ENCODE data around the gene TLR5.
"Not testable (repeated sequence)": the region's sequence is repeated elsewhere in the genome, so short reads cannot be mapped to it uniquely, and the experiment has no call there.

TLR5 gene, protein sequence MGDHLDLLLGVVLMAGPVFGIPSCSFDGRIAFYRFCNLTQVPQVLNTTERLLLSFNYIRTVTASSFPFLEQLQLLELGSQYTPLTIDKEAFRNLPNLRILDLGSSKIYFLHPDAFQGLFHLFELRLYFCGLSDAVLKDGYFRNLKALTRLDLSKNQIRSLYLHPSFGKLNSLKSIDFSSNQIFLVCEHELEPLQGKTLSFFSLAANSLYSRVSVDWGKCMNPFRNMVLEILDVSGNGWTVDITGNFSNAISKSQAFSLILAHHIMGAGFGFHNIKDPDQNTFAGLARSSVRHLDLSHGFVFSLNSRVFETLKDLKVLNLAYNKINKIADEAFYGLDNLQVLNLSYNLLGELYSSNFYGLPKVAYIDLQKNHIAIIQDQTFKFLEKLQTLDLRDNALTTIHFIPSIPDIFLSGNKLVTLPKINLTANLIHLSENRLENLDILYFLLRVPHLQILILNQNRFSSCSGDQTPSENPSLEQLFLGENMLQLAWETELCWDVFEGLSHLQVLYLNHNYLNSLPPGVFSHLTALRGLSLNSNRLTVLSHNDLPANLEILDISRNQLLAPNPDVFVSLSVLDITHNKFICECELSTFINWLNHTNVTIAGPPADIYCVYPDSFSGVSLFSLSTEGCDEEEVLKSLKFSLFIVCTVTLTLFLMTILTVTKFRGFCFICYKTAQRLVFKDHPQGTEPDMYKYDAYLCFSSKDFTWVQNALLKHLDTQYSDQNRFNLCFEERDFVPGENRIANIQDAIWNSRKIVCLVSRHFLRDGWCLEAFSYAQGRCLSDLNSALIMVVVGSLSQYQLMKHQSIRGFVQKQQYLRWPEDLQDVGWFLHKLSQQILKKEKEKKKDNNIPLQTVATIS

DNA sequence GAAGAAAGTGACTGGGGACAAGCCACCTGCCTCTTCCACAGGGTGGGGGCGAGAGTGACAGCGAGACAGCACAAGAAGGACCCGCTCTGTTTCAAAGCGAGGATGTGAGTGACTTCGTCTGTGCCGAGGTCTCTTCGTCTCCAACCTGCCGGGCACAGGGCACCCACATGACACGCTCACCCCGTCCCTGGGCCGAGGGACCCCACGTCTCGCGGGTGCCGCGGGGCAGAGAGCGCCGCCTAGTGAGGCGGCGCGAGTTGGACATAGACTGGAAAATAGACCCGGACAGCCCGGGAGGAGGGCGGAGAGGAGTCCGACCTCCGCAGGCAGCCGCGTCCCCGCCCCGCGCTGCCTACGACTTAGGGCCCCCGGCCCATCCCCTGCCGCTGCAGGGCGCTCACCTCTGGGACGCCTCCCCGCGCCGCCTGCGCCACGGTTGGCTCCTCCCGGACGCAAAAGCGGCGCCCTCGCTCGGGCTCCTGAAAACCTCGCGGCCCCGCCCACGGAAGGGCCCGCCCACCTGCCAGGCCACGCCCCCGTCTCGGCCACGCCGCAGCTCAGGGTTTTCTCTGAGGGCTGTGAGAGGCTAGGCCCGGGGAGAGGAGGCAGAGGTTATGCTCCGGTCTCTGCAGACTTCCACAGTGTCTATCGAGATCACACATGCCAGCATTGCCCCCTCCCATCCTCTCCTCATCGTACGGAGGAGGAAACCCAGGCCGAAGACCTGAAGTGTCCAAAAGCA is at the start of gene TLR5:
TSS of gene TLR5 (minus strand) at position 454 of the 742 bp plus-strand sequence. CDS start 30,217 bp downstream, outside the sequence.
- DNase-seq (ENCODE audit: low read depth), result peak; percentile 58

DNA sequence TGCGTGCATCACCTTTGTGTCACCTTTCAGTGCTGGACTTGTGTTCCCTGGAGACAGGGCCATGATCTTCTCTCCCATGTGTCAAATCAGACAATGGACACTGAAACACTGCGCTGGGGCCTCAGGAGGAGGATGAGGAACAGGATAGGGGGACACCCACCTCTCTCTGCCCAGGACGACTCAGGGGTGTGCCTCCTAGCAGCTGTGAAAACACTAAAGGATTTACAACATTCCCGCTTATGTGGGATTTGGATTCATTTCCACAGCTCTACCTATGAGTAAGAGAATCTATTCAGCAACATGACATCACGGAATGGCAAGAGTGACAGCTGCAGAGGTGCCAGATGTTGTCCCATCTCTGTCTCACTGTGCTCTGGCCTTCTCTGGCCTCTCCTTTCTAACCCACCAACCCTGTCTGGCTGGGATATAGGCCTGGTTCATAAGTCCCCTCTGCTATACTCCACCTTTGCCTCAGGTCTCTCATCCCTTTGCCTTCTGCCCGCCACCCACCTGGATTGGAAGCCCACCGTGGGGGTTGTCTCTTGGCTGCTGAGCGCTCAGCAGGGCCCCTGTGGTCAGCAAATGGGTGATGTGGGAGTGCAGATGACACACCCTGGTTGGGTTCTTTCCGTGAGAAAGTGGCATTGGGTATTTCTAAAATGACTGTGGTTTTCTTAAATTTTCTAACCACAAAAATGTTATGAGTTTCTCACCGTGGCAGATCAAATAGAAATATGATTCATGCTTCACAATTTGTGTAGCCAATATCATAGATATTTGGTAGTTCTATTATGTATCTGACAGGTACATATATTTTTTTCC is 47.1 kb upstream of the TLR5 start:
- peak; percentile 25 for DNase-seq (ENCODE audit: low read depth)

DNA sequence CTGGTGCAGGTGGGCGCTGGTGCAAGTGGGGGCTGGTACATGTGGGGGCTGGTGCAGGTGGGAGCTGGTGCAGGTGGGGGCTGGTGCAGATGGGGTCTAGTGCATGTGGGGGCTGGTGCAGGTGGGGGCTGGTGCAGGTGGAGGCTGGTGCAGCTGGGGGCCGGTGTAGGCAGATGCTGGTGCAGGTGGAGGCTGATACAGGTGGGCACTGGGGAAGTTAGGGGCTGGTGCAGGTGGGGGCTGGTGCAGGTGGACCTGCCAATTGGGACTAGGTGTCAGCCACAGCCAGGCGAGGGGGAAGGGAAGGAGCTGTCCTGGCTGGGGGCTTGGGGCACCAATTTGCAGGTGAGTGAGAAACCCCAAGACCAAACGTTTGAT is 46.5 kb upstream of the TLR5 start:
- DNase-seq (ENCODE audit: low read depth), result no peak

DNA sequence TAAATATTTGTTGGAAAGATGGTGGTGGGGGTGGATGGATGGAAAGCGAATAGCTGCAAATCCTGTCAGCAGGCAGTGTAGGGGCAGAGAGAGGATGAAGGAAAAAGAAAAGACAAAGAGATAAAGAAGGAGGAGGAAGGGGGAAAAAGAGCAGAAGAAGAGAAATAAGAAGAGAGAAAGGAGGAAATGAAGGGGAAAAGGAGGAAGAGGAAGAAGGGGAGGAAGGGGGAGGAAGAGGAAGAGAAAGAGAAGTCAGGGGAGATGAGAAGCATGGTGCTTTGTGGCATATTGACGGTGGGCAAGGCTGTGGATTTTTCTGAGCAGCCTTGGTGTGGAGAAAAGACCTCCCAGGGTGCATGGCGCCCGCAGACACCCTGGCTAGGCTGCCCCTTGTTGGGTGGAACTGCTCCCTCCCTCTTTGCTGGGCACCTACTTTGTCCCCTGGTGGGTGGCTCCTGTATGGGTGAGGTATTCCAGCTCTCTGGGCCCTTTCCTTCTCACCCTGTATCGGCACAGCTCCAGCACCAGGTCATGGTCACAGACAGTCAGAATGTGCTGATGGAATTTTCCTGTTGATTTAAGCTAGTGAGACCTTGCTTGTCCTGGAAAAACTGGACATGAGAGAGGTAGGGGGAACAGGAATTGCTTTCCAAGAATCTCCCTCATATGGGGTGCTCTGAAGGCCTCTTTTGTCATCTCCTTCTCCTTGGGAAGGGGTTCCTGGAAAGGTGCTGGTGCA is 45.7 kb upstream of the TLR5 start:
- DNase-seq (ENCODE audit: low read depth), result no peak

DNA sequence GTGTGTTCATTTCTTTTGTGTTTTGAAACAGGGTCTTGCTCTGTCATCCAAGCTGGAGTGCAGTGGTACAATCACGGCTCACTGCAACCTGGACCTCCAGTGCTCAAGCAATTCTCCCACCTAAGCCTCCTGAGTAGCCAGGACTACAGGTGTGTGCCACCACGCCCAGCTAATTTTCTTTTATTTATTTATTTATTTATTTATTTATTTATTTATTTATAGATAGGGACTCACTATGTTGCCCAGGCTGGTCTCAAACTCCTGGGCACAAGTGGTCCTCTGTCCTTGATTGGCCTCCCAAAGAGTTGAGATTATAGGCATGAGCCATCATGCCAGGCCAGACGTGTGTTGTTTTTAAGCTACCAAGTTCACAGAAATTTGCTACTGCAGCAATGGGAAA is 43.8 kb upstream of the TLR5 start:
- no peak for DNase-seq (ENCODE audit: low read depth)

DNA sequence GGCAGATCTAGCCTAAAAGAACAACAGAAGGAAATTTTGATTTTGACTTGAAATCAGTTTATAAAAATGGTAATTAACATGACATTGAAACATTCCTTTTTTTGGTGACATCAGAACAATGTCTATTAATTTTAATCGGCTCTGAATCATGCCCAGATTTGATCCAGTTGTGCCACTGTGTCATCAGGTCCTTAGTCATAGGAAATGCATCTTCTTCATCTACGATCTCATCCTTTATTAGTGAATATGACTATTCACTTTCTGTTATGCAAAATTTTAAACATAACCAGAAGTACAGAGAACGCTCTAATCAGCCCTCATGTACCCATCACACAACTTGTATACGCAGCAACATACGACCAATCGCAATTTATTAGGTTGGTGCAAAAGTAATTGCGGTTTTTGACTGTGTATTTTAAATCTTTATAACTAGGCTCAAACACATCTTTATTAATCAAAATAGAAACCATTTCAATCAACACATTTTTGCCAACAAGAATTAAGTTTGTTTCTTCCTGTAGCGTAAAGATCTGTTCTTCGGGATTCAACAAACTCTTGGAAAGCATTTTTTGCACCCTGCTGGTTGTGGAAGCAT is 40.3 kb upstream of the TLR5 start:
- DNase-seq (ENCODE audit: low read depth), result peak; percentile 28

DNA sequence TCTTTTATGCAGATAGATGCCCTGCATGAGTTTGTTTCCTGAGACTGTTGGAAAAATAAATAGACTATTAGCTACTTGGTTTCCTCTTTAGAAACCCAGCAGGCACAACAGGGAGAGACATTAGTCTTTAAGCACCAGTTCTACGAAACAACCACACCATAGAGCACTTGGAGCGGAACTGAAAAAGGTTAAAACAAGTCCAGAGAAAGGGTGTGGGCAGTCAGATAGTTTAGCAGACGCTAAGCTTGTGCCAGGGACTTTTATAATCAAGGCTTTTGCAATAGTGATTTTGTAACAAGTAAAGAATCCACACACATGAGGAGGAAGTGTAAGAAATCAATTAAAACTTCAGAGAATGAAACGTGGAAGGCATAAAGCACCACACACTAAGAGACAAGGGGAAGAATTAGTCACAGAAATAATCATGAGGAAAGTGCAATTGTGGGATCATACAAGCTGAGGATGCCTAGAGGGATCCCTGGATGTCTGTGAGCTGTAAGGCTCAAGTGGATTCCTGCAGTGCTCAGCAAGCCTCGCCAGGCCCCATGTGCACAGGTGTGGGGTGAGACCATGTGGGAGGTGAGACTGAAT is 37.8 kb upstream of the TLR5 start:
- DNase-seq (ENCODE audit: low read depth), result no peak

DNA sequence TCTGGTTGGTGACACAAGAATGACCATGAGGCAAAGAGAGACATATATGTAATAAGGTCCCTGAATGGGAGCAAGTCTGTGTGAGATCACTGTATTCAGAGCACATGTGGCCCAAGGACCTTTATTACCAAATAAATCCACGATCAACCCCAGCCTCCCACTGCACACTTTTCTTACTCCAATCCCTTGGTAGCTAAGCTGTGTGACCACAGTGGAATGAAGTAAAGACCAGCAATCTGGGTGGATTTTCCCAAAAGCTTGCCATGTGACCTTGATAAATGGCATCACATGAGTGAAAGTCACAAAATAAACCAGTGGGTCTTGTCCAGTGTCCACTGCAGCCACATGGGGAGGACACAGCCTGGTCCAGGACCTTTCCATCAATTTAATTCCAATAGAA is 36.7 kb upstream of the TLR5 start:
- DNase-seq (ENCODE audit: low read depth), result no peak

DNA sequence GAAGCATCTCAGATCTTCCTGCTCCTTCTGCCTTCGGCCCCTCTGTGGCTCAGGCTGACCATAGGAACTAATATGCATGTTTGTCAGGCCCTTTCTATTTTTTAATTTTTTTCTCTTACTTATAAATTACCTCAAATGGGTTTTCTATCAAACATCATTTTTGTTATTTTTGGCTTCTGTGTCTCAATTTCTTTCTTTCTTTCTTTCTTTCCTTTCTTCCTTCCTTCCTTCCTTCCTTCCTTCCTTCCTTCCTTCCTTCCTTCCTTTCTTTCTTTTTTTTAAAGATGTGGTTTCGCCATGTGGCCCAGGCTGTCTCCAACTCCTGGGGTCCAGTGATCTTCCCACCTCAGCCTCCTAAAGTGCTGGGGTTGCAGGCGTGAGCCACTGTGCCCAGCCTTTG is 36.2 kb upstream of the TLR5 start:
- DNase-seq (ENCODE audit: low read depth), result no peak

DNA sequence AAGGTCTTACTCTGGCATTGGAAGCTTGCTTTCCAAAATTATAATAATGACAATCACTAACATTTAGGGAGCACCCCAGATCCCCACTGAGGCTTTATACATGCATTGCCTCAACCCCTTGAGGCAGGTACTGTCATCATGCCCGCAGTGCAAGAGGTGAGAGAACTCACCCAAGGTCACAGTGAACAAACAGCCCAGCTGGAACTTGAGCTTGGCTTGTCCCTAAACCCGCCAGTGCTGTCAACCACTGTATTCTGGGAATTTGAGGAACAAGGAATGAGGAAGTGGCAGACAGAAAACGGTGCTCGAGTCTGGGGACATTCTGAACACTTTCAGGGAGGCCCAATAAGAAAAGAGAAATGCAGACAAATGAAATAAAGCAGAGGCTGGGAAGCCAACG is 34.6 kb upstream of the TLR5 start:
- no peak for DNase-seq (ENCODE audit: low read depth)

DNA sequence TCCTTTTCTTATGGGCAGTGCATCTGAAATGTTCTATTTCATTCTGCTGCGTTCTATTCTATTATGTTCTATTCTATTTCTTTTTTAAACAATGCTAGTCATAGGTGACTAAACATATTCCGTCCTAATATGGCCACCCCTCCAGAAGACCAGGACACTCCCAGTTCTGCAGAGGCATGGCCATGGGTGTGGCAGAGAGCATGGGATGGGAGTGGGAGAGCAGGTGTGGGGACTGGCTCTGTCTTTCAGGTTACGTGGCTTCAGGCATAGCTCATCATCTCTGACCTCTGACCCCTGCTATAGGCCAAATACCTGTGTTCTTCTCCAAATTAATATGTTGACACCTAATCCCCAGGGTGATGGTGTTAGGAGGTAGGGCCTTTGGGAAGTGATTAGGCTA is 33.4 kb upstream of the TLR5 start:
- no peak for DNase-seq (ENCODE audit: low read depth)

DNA sequence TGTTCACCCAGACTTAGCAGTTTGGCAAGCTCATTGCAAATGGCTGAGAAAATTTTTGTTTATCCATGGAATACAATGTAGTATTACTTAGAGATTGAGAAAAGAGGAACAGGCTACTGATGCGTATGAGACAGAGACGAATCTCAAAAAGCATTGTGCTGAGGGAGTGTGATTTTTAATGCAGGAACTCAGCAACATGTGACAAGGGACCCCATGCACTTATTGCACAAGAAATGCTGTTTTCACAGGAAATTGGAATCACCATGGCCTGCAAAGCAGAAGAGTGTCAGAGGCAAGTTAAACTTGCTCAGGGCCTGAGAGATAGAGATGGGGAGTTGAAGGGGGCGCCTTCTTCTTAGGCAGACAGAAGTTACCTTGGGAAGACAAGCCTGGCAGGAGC is 32.6 kb upstream of the TLR5 start:
- DNase-seq (ENCODE audit: low read depth), result no peak

DNA sequence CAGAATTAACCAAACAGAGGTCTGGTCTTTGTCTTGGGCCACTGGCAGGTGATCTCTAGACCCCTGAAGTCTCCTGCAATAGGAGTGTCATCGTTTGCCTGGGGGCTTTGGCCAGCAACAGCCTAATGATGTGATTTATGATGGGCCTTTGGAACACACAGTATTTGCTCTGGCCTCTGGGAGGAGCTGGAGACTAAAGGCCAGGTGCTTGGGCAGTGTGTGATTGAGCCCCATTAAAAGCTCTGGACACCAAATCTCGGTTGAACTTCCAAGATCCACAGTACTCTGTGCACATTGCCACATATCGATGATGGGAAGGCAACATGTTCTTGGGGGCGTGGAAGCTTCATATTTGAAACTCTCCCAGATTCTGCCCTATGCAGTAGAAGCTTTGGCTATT is 32.0 kb upstream of the TLR5 start:
- DNase-seq (ENCODE audit: low read depth), result peak; percentile 20

DNA sequence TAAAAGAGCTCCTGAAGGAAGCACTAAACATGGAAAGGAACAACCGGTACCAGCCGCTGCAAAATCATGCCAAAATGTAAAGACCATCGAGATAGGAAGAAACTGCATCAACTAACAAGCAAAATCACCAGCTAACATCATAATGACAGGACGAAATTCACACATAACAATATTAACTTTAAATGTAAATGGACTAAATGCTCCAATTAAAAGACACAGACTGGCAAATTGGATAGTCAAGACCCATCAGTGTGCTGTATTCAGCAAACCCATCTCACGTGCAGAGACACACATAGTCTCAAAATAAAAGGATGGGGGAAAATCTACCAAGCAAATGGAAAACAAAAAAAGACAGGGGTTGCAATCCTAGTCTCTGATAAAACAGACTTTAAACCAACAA is 26.4 kb upstream of the TLR5 start:
- not testable (repeated sequence) for DNase-seq (ENCODE audit: low read depth)

DNA sequence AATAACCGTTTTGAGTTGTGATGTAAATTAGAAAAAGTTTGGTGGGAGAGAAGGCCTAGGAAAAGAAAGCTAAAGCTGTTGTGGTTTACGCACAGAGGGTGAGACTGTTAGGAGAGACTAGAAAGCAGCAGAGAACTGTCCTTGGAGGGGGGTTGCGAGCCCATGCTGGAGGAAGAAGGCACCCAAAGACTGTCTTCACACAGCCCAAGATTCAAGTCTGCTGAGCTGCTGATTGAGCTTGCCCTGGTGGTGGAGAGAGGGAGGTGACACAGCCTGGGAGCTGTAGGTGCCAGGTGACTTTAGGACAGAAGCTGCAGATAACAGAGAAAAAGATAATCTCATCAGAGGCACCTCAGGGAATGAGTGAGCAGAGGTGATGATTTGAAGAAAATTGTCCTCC is 18.3 kb upstream of the TLR5 start:
- DNase-seq (ENCODE audit: low read depth), result no peak

DNA sequence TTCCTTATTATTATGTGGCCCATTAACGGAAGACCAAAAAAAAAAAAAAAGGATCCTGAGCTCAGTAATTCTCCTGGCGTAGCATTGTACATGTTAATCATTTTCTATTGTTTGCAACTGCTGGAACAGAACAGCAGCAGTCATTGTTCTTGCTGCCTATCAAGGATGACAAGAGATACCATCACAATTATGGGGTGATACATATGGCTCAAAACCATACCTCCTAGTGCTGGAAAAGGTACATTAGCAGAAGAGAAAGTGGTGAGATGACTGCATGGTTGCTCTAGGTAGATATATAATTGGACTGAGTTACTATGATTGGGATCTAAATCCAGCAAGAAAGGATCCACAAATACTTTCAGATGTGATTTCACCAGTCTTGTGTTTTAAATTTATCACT is 13.3 kb upstream of the TLR5 start:
- DNase-seq (ENCODE audit: low read depth), result no peak

DNA sequence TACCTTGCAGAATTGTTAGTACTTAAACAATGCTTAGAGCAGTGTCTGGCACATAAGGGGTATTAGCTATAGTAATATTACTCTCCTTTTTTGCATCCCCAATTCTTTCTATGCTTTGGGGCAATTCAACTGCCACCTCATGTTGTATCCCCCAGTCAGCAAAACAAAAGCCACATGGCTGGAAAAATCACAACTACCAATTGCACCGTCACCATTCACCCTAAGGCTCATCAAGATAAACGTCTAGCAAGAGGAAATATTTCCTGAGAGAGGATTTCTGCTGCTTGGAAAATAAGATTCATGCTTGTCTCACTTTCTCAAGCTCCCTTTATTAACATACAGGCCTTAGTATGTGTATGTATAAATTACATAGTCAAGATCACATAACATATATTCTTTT is 12.1 kb upstream of the TLR5 start:
- DNase-seq (ENCODE audit: low read depth), result no peak

DNA sequence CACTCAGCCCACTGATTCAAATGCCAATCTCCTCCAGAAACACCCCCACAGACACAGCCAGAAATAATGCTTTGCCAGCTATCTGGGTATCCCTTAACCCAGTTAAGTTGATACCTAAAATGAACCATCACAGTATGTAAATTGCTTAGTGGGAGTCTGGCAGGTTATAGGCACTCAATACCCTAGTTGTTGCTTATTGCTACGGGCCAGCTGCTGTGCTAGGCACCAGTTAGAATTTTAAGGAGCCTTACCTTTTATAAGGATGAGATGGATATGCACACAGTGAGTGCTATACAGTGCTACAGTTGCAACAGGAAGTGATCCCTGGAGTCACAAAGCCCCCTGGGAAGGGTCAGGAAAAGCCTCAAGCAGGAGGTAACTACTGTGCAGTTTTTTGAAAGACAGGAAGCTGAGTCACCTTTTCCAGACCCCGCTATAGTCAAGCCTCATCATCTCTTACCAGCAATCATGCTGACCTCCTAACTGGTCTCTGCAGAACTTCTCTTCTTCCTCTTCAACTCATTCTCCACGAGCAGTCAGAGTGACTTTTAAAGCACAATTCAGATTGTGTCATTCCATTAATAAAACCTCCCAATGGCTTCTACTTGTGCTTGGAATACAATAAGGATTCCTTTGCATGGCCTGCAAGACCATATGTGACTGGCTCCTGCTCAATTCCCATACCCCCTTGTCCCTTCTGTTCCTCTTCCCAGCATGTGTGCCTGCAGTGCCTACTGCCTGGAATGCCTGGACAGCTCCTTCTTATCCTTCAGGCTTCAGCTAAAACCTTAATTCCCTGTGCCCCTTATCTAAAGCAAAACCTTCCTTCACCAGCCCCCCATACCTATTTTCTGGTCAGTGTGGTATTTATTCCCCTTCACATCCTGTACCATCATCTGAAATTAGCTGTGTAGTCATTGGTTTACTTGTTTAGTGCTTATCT is 10.4 kb upstream of the TLR5 start:
- DNase-seq (ENCODE audit: low read depth), result peak; percentile 58

DNA sequence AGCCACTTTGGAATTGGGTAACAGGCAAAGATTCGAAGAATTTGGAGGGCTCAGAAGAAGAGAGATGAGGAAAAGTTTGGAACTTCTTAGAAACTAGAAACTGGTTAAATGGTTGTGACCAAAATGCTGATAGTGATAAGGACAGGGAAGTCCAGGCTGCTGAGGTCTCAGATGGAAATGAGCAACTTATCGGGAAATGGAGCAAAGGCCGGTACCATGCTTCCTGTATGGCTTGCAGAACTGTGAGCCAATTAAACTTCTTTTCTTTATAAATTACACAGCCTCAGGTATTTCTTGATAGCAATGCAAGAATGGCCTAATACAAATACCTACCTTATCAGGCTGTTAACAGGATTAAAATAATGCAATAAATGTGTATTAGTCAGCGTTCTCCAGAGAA is 9.4 kb upstream of the TLR5 start:
- no peak for DNase-seq (ENCODE audit: low read depth)

Measured in EH (cell line).